ENCODE measurements around the gene PRKCA. TPM values are rescaled to one million over a fixed set of nuclear protein-coding genes. Genes with fewer than 3 reads are reported as not detected.
A peak's percentile ranks its signal among the peaks of the same experiment; 100 is the strongest.

PRKCA gene
- total RNA-seq, 1 donor from 2014 or later = 15.5 TPM

GRCh38 chr17:66507982-66508760, 205.8 kb downstream of the PRKCA start:
- Histone ChIP-seq H3K4me1 (peaks cover 24% of the 10 kb centered on the region), H3K27ac (peak overlapping the region; percentile 53), H3K27me3 (no peaks in the 10 kb centered on the region), H3K4me3 (no peak overlapping the region), H3K9me3 (no peaks in the 10 kb centered on the region), H3K36me3 (no peaks in the 10 kb centered on the region)
- DNase-seq (ENCODE audit: extremely low spot score in 2 of 2) = no peak
- intact Hi-C loops (cut with DNase I) = no loop called here
- TF ChIP-seq POLR2A (IDR thresholded peaks at IDR 0.05) = no peak
- TF ChIP-seq CTCF (IDR thresholded peaks at IDR 0.05) = no peak
- no peak for TF ChIP-seq POLR2AphosphoS5 (IDR thresholded peaks at IDR 0.05; ENCODE audit: insufficient read depth in 1 of 2, low read depth in 1 of 2)

GRCh38 chr17:66508896-66509844, 206.8 kb downstream of the PRKCA start:
- Histone ChIP-seq H3K27ac (peak overlapping the region; percentile 53), H3K27me3 (no peaks in the 10 kb centered on the region), H3K4me1 (peaks cover 24% of the 10 kb centered on the region), H3K9me3 (no peaks in the 10 kb centered on the region), H3K4me3 (no peak overlapping the region), H3K36me3 (no peaks in the 10 kb centered on the region)
- TF ChIP-seq POLR2AphosphoS5 (IDR thresholded peaks at IDR 0.05; ENCODE audit: insufficient read depth in 1 of 2, low read depth in 1 of 2) = peak in 1 of 2 donors; percentile 54
- TF ChIP-seq POLR2A (IDR thresholded peaks at IDR 0.05) = no peak
- DNase-seq (ENCODE audit: extremely low spot score in 2 of 2) = no peak
- intact Hi-C loops (cut with DNase I) = no loop called here

GRCh38 chr17:66509926-66510325, 207.5 kb downstream of the PRKCA start:
- no peak for TF ChIP-seq CTCF (IDR thresholded peaks at IDR 0.05)
- no peak for TF ChIP-seq POLR2A (IDR thresholded peaks at IDR 0.05)
- no peak for TF ChIP-seq POLR2AphosphoS5 (IDR thresholded peaks at IDR 0.05; ENCODE audit: insufficient read depth in 1 of 2, low read depth in 1 of 2)
- DNase-seq (ENCODE audit: extremely low spot score in 2 of 2) = no peak
- H3K27ac ChIP-seq = no peak overlapping the region
- no peaks in the 10 kb centered on the region for H3K9me3 ChIP-seq
- intact Hi-C loops (cut with DNase I) = no loop called here
- H3K4me1 ChIP-seq = peaks cover 24% of the 10 kb centered on the region
- no peaks in the 10 kb centered on the region for H3K27me3 ChIP-seq
- no peak overlapping the region for H3K4me3 ChIP-seq
- no peaks in the 10 kb centered on the region for H3K36me3 ChIP-seq

- Histone ChIP-seq H3K36me3 (no peaks in the 10 kb centered on the region), H3K9me3 (no peaks in the 10 kb centered on the region), H3K4me3 (no peak overlapping the region), H3K27ac (no peak overlapping the region), H3K4me1 (peaks cover 24% of the 10 kb centered on the region), H3K27me3 (no peaks in the 10 kb centered on the region)
- DNase-seq (ENCODE audit: extremely low spot score in 2 of 2) = no peak
- TF ChIP-seq POLR2AphosphoS5 (IDR thresholded peaks at IDR 0.05; ENCODE audit: insufficient read depth in 1 of 2, low read depth in 1 of 2) (no peak), POLR2A (IDR thresholded peaks at IDR 0.05) (no peak), CTCF (IDR thresholded peaks at IDR 0.05) (no peak)
- intact Hi-C loops (cut with DNase I) = no loop called here
Measured at GRCh38 chr17:66511135-66511534, 208.7 kb downstream of the PRKCA start.

GRCh38 chr17:66514227-66514806, 211.9 kb downstream of the PRKCA start:
- no peak overlapping the region for H3K4me3 ChIP-seq
- no peaks in the 10 kb centered on the region for H3K27me3 ChIP-seq
- no peaks in the 10 kb centered on the region for H3K9me3 ChIP-seq
- H3K27ac ChIP-seq = no peak overlapping the region
- H3K4me1 ChIP-seq = peaks cover 3% of the 10 kb centered on the region
- DNase-seq (ENCODE audit: extremely low spot score in 2 of 2) = no peak
- intact Hi-C loops (cut with DNase I) = no loop called here
- TF ChIP-seq POLR2A (IDR thresholded peaks at IDR 0.05) = no peak
- no peak for TF ChIP-seq CTCF (IDR thresholded peaks at IDR 0.05)
- TF ChIP-seq POLR2AphosphoS5 (IDR thresholded peaks at IDR 0.05; ENCODE audit: insufficient read depth in 1 of 2, low read depth in 1 of 2) = no peak
- no peaks in the 10 kb centered on the region for H3K36me3 ChIP-seq

Data from vagina (tissue), 2 donors.